Fibroblast of villous mesenchyme (primary cell): ENCODE measurements around the gene TIMM9. TPM values are rescaled to one million over a fixed set of nuclear protein-coding genes. Genes with fewer than 3 reads are reported as not detected.

ENCODE experiments used
- DNase-seq: peaks from one replicate; pipeline ENCODE4 v3.0.0-alpha.2; 2010; ENCODE audit warnings: low read depth
- H3K4me3 ChIP-seq: 2 replicates; pipeline ENCODE4 v1.5.1; 2011; ENCODE audit warnings: low read depth, mild to moderate bottlenecking, low read length
- CTCF ChIP-seq: IDR thresholded peaks from 2 replicates; pipeline ENCODE4 v1.5.1; 2012; ENCODE audit warnings: low read depth, mild to moderate bottlenecking, low read length; ENCODE audit not compliant: insufficient read depth
- total RNA-seq: library from RNA; depleted of rRNA; stranded (reverse); fragments of >200 nt; gene quantifications from 2 replicates; pipeline ENCODE4 v1.2.3, GENCODE V29; 2012

TIMM9 gene
- total RNA-seq, 1 donor, result 22.9 TPM

GRCh38 chr14:58398895-58399294 lies 28.4 kb downstream of the TIMM9 start:
- DNase-seq, result no peak
- no peak overlapping the region for H3K4me3 ChIP-seq
- TF ChIP-seq CTCF, result no peak

GRCh38 chr14:58398495-58398894 lies 28.8 kb downstream of the TIMM9 start:
- no peak for TF ChIP-seq CTCF
- no peak for DNase-seq
- no peak overlapping the region for H3K4me3 ChIP-seq

DNA sequence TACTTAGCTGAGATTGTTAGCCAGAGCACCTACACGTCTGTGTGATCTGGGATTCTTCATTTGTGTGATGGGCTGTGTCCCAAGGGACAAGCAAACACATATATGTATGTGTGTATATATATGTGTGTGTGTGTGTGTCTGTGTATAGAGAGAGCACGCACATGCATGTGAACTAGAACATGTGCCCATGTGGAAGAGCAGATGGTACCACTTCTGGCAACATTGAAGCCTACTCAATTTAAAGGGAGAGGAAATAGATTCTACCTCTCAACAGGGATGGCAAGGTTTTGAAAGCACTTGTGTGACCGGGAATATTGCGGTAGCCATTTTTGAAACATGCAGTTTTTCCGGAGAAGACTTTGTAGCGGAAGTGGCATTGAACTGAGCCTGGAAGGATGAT lies 30.2 kb downstream of the TIMM9 start:
- TF ChIP-seq CTCF, result no peak
- no peak for DNase-seq
- no peak overlapping the region for H3K4me3 ChIP-seq

DNA sequence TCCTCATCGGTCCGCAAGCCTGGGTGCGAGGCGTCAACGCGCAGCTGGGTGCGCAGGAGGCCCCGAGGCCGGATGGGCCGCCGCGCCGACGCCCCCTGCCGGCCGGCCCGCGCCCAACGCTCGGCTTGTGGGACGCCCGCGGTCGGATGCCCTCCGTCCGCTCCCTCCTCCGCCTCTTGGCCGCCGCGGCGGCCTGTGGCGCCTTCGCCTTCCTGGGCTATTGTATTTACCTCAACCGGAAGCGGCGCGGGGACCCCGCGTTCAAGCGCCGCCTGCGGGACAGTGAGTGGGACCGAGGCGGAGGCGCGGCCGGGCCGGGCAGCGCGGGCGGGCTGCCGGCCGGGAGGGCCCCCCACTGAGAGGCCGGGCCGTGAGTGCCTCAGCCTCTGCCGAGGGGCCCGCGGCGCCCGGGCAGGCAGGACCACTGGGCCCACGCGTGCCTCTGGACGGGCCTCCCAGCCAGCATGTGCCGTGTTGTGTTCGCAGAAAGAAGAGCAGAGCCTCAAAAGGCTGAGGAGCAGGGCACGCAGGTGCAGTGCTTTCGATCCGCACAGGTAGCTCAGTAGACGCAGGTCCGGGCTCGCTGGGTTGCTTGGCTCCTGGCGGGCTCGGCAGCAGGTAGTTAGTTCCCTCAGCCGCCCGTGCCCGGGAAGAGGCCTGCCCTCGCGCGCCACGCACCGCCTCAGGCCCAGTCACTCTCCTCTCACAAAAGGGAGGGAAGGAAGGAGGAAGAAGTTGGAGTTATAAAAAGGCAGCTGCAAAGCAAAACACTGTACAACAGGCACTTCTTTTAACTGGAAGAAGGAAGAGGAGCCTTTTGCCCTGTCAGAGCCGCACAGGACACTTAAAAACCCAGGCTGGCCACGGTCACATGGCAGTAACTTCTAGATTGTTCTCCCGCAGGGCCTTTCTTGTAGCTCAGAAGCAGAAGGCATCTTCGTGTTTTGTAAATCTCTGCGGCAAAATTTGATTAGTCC lies 31.2 kb downstream of the TIMM9 start, which contains the start of gene TOMM20L:
TSS of gene TOMM20L (plus strand) at position 119 of the 977 bp plus-strand sequence. CDS start at position 147, 28 bp downstream.
- H3K4me3 ChIP-seq, result peak within 1 kb of the TSS; percentile 59
- TF ChIP-seq CTCF, result peak; percentile 44

GRCh38 chr14:58395562-58395811 lies 31.8 kb downstream of the TIMM9 start:
- TF ChIP-seq CTCF, result no peak
- no peak for DNase-seq

More for the DNA sequence above, 31.2 kb downstream of the TIMM9 start, which contains the start of gene TOMM20L:
- DNase-seq, result peak; percentile 51

DNA sequence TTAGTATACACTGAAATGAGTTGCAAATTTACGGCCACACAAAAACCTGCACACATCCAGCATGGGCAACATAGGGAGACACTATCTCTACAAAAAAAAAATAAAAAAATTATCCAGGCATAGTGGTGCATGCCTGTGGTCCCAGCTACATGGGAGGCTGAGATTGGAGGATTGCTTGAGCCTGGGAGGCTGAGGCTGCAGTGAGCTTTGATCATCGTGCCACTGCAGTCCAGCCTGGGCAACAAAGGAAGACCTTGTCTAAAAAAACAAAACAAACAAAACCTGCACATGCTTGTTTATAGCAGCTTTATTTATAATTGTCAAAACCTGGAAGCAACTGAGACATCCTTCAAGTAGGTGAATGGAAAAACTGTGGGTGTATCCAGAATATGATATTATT lies 36.5 kb downstream of the TIMM9 start:
- TF ChIP-seq CTCF, result no peak
- no peak for DNase-seq
- no peak overlapping the region for H3K4me3 ChIP-seq

More at GRCh38 chr14:58395562-58395811, 31.8 kb downstream of the TIMM9 start:
- peak overlapping the region; percentile 59 for H3K4me3 ChIP-seq
